ENCODE data around the gene PSMA8.

The PSMA8 gene

DNA sequence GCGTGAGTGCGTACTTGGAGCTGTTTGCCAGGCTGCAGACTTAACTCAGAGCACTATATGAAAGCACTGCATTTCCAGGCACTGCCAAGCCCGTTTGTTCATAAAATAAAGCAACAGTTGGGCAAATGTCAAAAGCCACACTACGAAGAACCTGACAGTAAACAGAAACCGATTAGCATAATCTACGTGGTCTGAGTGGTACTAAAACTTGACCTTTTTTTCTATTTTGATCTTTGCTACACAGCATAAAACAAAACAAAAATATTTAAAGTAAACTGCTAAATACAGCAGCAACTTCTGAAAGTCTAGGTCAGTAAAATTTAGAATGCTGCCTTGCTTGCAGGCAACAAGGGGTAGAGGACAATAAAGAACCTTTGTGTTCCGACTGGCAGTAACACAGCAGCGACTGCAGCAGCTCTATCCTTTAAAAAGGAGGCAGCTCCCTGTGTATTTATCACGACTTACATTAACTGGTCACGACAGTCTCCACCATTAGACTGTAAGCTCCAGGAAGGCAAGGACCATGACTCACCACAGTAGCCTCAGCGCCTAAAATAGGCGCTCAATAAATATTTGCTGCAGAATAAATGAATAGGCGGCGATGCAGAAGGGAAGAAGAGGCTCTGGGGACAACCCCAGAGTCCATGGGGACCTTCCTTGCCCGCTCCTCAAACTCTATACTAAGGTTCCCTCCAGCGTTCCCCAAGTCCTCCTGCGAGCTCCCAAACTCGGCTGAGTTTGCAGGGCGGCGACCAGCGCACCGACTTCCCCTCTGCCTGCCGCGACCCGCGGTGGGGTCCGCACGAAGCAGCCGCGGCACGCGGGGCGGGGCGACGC is 44.2 kb upstream of the PSMA8 start:
- Histone ChIP-seq H3K4ac (ENCODE audit: low read depth, low read length) (peak overlapping the region; percentile 97), H4K12ac (ENCODE audit: low read depth, low read length) (peak overlapping the region; percentile 35), H3K36me3 (ENCODE audit: control insufficient read depth in 1 of 2, insufficient read depth in 2 of 2, low read length in 2 of 2) (peaks cover 2 to 7% of the 10 kb centered on the region in 2 experiments), H2AK5ac (ENCODE audit: low read length) (no peak overlapping the region), H3K79me2 (ENCODE audit: control insufficient read depth, insufficient read depth, low read length, poor library complexity) (peaks cover 19% of the 10 kb centered on the region), H4K8ac (ENCODE audit: low read depth, low read length) (peak overlapping the region; percentile 82), H2BK12ac (ENCODE audit: low read length) (no peak overlapping the region), H3K4me2 (ENCODE audit: low read length) (peak overlapping the region; percentile 93), H3K9ac (ENCODE audit: low read length) (peak overlapping the region; percentile 91), H3K4me3 (ENCODE audit: low read depth, low read length) (peak overlapping the region; percentile 97), H4K91ac (ENCODE audit: low read depth, low read length) (no peak overlapping the region), H3K27ac (ENCODE audit: low read depth, low read length) (peak overlapping the region; percentile 95), H3K14ac (ENCODE audit: low read length) (peak overlapping the region; percentile 88), H3K4me1 (ENCODE audit: control insufficient read depth in 1 of 2, insufficient read depth in 2 of 2, low read length in 2 of 2) (peaks cover 0 to 2% of the 10 kb centered on the region in 2 experiments), H2BK120ac (ENCODE audit: insufficient read depth, low read length, poor library complexity) (peak overlapping the region; percentile 8), H3K9me3 (ENCODE audit: insufficient read depth, low read depth, low read length) (no peaks in the 10 kb centered on the region), H3K18ac (ENCODE audit: low read length) (peak overlapping the region; percentile 92), H2BK5ac (ENCODE audit: low read depth, low read length, poor library complexity) (peak overlapping the region; percentile 90), H3K27me3 (ENCODE audit: insufficient read depth, low read length) (no peaks in the 10 kb centered on the region), H2AFZ (ENCODE audit: insufficient read depth, low read length, poor library complexity) (peak overlapping the region; percentile 6), H3K79me1 (ENCODE audit: low read length) (peaks cover 17% of the 10 kb centered on the region), H3K23ac (ENCODE audit: low read length) (no peak overlapping the region)
- DNase-seq, result peak in 1 of 2 donors; percentile 32
- WGBS (ENCODE audit: extremely low coverage, insufficient coverage, insufficient read length), result no CpG with 5 or more reads among the region's 35 CpGs

- no CpG with 5 or more reads among the region's 89 CpGs for WGBS (ENCODE audit: extremely low coverage, insufficient coverage, insufficient read length)
- Histone ChIP-seq H4K12ac (ENCODE audit: low read depth, low read length) (peak within 1 kb of the TSS; percentile 78), H3K27ac (ENCODE audit: low read depth, low read length) (peak within 1 kb of the TSS; percentile 95), H3K23ac (ENCODE audit: low read length) (no peak within 1 kb of the TSS), H3K9ac (ENCODE audit: low read length) (peak within 1 kb of the TSS; percentile 91), H3K79me2 (ENCODE audit: control insufficient read depth, insufficient read depth, low read length, poor library complexity) (peaks cover 19% of the 10 kb centered on the region), H3K18ac (ENCODE audit: low read length) (peak within 1 kb of the TSS; percentile 92), H3K9me3 (ENCODE audit: insufficient read depth, low read depth, low read length) (no peaks in the 10 kb centered on the region), H3K4me1 (ENCODE audit: control insufficient read depth in 1 of 2, insufficient read depth in 2 of 2, low read length in 2 of 2) (peaks cover 0 to 2% of the 10 kb centered on the region in 2 experiments), H4K91ac (ENCODE audit: low read depth, low read length) (peak within 1 kb of the TSS; percentile 78), H4K8ac (ENCODE audit: low read depth, low read length) (peak within 1 kb of the TSS; percentile 82), H2BK5ac (ENCODE audit: low read depth, low read length, poor library complexity) (peak within 1 kb of the TSS; percentile 90), H3K4me3 (ENCODE audit: low read depth, low read length) (peak within 1 kb of the TSS; percentile 97), H3K36me3 (ENCODE audit: control insufficient read depth in 1 of 2, insufficient read depth in 2 of 2, low read length in 2 of 2) (peaks cover 0 to 5% of the 10 kb centered on the region in 2 experiments), H3K27me3 (ENCODE audit: insufficient read depth, low read length) (no peaks in the 10 kb centered on the region), H2AK5ac (ENCODE audit: low read length) (peak within 1 kb of the TSS; percentile 7), H2BK12ac (ENCODE audit: low read length) (peak within 1 kb of the TSS; percentile 9), H2AFZ (ENCODE audit: insufficient read depth, low read length, poor library complexity) (peak within 1 kb of the TSS; percentile 55), H3K4ac (ENCODE audit: low read depth, low read length) (peak within 1 kb of the TSS; percentile 91), H3K4me2 (ENCODE audit: low read length) (peak within 1 kb of the TSS; percentile 93), H3K79me1 (ENCODE audit: low read length) (peaks cover 17% of the 10 kb centered on the region), H3K14ac (ENCODE audit: low read length) (peak within 1 kb of the TSS; percentile 88), H2BK120ac (ENCODE audit: insufficient read depth, low read length, poor library complexity) (peak within 1 kb of the TSS; percentile 82)
- peak; percentile 94 to 96 for DNase-seq
Observed at GRCh38 chr18:26090130-26091046, 43.3 kb upstream of the PSMA8 start, which contains the start of gene SS18. Gene SS18 (minus strand): TSS chr18:26090613. CDS start chr18:26090569, 44 bp downstream.

- H3K14ac ChIP-seq (ENCODE audit: low read length), result peak overlapping the region; percentile 80
- peak overlapping the region; percentile 21 for H2AFZ ChIP-seq (ENCODE audit: insufficient read depth, low read length, poor library complexity)
- H3K4me1 ChIP-seq (ENCODE audit: control insufficient read depth in 1 of 2, insufficient read depth in 2 of 2, low read length in 2 of 2), result peaks cover 0 to 2% of the 10 kb centered on the region in 2 experiments
- no CpG with 5 or more reads among the region's 29 CpGs for WGBS (ENCODE audit: extremely low coverage, insufficient coverage, insufficient read length)
- peak overlapping the region; percentile 87 for H2BK5ac ChIP-seq (ENCODE audit: low read depth, low read length, poor library complexity)
- no peak overlapping the region for H3K23ac ChIP-seq (ENCODE audit: low read length)
- H3K18ac ChIP-seq (ENCODE audit: low read length), result peak overlapping the region; percentile 82
- DNase-seq, result peak; percentile 77 to 79
- H3K9me3 ChIP-seq (ENCODE audit: insufficient read depth, low read depth, low read length), result no peaks in the 10 kb centered on the region
- peak overlapping the region; percentile 61 for H3K4ac ChIP-seq (ENCODE audit: low read depth, low read length)
- peak overlapping the region; percentile 78 for H4K12ac ChIP-seq (ENCODE audit: low read depth, low read length)
- peak overlapping the region; percentile 95 for H3K27ac ChIP-seq (ENCODE audit: low read depth, low read length)
- H3K27me3 ChIP-seq (ENCODE audit: insufficient read depth, low read length), result no peaks in the 10 kb centered on the region
- peaks cover 0 to 3% of the 10 kb centered on the region in 2 experiments for H3K36me3 ChIP-seq (ENCODE audit: control insufficient read depth in 1 of 2, insufficient read depth in 2 of 2, low read length in 2 of 2)
- peak overlapping the region; percentile 55 for H3K9ac ChIP-seq (ENCODE audit: low read length)
- peak overlapping the region; percentile 62 for H3K4me2 ChIP-seq (ENCODE audit: low read length)
- peaks cover 19% of the 10 kb centered on the region for H3K79me2 ChIP-seq (ENCODE audit: control insufficient read depth, insufficient read depth, low read length, poor library complexity)
- H3K79me1 ChIP-seq (ENCODE audit: low read length), result peaks cover 17% of the 10 kb centered on the region
- H2AK5ac ChIP-seq (ENCODE audit: low read length), result no peak overlapping the region
- H2BK120ac ChIP-seq (ENCODE audit: insufficient read depth, low read length, poor library complexity), result peak overlapping the region; percentile 82
- H4K8ac ChIP-seq (ENCODE audit: low read depth, low read length), result peak overlapping the region; percentile 81
- peak overlapping the region; percentile 78 for H4K91ac ChIP-seq (ENCODE audit: low read depth, low read length)
- H3K4me3 ChIP-seq (ENCODE audit: low read depth, low read length), result peak overlapping the region; percentile 97
- no peak overlapping the region for H2BK12ac ChIP-seq (ENCODE audit: low read length)
Observed at GRCh38 chr18:26091047-26091630, 42.5 kb upstream of the PSMA8 start.

DNA sequence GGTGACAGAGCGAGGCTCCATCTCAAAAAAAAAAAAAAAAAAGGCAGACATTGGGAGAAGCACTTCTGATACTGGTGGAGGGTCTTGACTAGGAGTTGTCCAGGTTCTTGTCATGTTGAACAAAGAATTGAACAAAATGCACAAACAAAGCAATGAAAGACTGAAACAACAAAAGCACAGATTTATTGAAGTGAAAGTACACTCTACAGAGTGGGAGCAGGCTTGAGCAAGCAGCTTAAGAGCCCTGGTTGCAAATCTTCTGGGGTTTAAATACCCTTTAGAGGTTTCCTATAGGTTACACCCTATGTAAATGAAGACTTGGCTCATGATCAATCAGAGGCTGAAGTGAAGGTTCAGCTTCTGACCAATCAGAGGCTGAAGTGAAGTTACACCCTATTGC is 36.8 kb upstream of the PSMA8 start:
- Histone ChIP-seq H3K27ac (ENCODE audit: low read depth, low read length) (no peak overlapping the region), H3K27me3 (ENCODE audit: insufficient read depth, low read length) (no peaks in the 10 kb centered on the region), H2BK120ac (ENCODE audit: insufficient read depth, low read length, poor library complexity) (no peak overlapping the region), H4K8ac (ENCODE audit: low read depth, low read length) (no peak overlapping the region), H2AFZ (ENCODE audit: insufficient read depth, low read length, poor library complexity) (no peak overlapping the region), H2AK5ac (ENCODE audit: low read length) (no peak overlapping the region), H3K9ac (ENCODE audit: low read length) (no peak overlapping the region), H3K4me1 (ENCODE audit: control insufficient read depth in 1 of 2, insufficient read depth in 2 of 2, low read length in 2 of 2) (no peaks in the 10 kb centered on the region), H3K9me3 (ENCODE audit: insufficient read depth, low read depth, low read length) (no peaks in the 10 kb centered on the region), H3K14ac (ENCODE audit: low read length) (no peak overlapping the region), H3K79me2 (ENCODE audit: control insufficient read depth, insufficient read depth, low read length, poor library complexity) (no peaks in the 10 kb centered on the region), H3K79me1 (ENCODE audit: low read length) (no peaks in the 10 kb centered on the region), H4K91ac (ENCODE audit: low read depth, low read length) (no peak overlapping the region), H2BK12ac (ENCODE audit: low read length) (no peak overlapping the region), H3K36me3 (ENCODE audit: control insufficient read depth in 1 of 2, insufficient read depth in 2 of 2, low read length in 2 of 2) (no peaks in the 10 kb centered on the region), H3K4ac (ENCODE audit: low read depth, low read length) (no peak overlapping the region), H3K4me3 (ENCODE audit: low read depth, low read length) (no peak overlapping the region), H3K23ac (ENCODE audit: low read length) (no peak overlapping the region), H3K18ac (ENCODE audit: low read length) (no peak overlapping the region), H3K4me2 (ENCODE audit: low read length) (no peak overlapping the region), H2BK5ac (ENCODE audit: low read depth, low read length, poor library complexity) (no peak overlapping the region), H4K12ac (ENCODE audit: low read depth, low read length) (no peak overlapping the region)
- DNase-seq, result no peak
- WGBS (ENCODE audit: extremely low coverage, insufficient coverage, insufficient read length), result no CpG with 5 or more reads among the region's 1 CpG

Measured in trophoblast cell (in vitro differentiated cells and primary cell).